GM23338 (cell line): ENCODE data around the gene EN2. TPM values are rescaled to one million over a fixed set of nuclear protein-coding genes. Genes with fewer than 3 reads are reported as not detected.

Experiments
- polyA plus RNA-seq: library from polyadenylated mRNA; unstranded; fragments of >200 nt; fragmentation: Nextera tagmentation; extraction: Ambion mirVana; gene quantifications from 2 replicates; pipeline ENCODE4 v1.2.1, GENCODE V29; 2016
- total RNA-seq: library from RNA; depleted of rRNA; stranded (reverse); fragments of >200 nt; shearing (Covaris generic); gene quantifications from 2 replicates; pipeline ENCODE4 v1.2.3, GENCODE V29; 2014; rRNA removed

The EN2 gene
- total and polyA plus RNA-seq, 2 experiments from 2014 or later = not detected

Other genes starting within 250 kb of the EN2 start
- gene INSIG1, start 160.3 kb upstream of the EN2 start, total RNA-seq = 106 and 131 TPM in 2 replicates
- gene INSIG1, start 160.3 kb upstream of the EN2 start, polyA plus RNA-seq = 70.3 and 71.5 TPM in 2 replicates
- gene CNPY1, start 88.4 kb downstream of the EN2 start, total RNA-seq = 0.31 TPM in 1 of 2 replicates, not detected in the other
- not detected in 2 replicates for gene CNPY1, start 88.4 kb downstream of the EN2 start, polyA plus RNA-seq
- 26.1 and 47.7 TPM in 2 replicates for gene RBM33, start 186.5 kb downstream of the EN2 start, total RNA-seq
- gene RBM33, start 186.5 kb downstream of the EN2 start, polyA plus RNA-seq = 88.5 and 94.7 TPM in 2 replicates